Transverse colon (tissue), 4 donors: Measurements from ENCODE around the gene UPK1B. TPM values are rescaled to one million over a fixed set of nuclear protein-coding genes. Genes with fewer than 3 reads are reported as not detected.

Experiments used
- DNase-seq: peaks from one replicate; pipeline ENCODE4 v3.0.0-alpha.2; 2019
- H3K27ac ChIP-seq, 4 donors: fragments of 200-600 bp; sonication (generic); 2 replicates each; pipeline ENCODE4 v1.5.1; 2016 to 2018; ENCODE audit warnings: inconsistent platforms in 4 of 4
- H3K27me3 ChIP-seq: fragments of 200-600 bp; sonication (generic); 2 replicates; pipeline ENCODE4 v1.5.1; 2017; ENCODE audit warnings: inconsistent platforms
- H3K36me3 ChIP-seq, 4 donors: fragments of 200-600 bp; sonication (generic); 2 replicates each; pipeline ENCODE4 v1.5.1; 2017 to 2019; ENCODE audit warnings: inconsistent platforms in 4 of 4
- H3K4me1 ChIP-seq, 4 donors: fragments of 200-600 bp; sonication (generic); 2 replicates each; pipeline ENCODE4 v1.5.1; 2017 to 2020; ENCODE audit warnings: inconsistent platforms in 4 of 4
- H3K4me3 ChIP-seq, 4 donors: fragments of 200-600 bp; sonication (generic); 1 replicate in 1 of 4; 2 replicates in 3 of 4; pipeline versions ENCODE4 v1.5.1 to v1.6.1; 2017 to 2019; ENCODE audit warnings: inconsistent platforms in 4 of 4
- H3K9me3 ChIP-seq, 2 donors: fragments of 200-600 bp; sonication (generic); 2 replicates each; pipeline ENCODE4 v1.5.1; 2017 to 2019; ENCODE audit warnings: inconsistent platforms in 2 of 2
- CTCF ChIP-seq, 5 experiments: fragments of 200-600 bp in 3 of 5; fragments of 450-650 bp in 2 of 5; sonication (generic) in 3 of 5; IDR thresholded peaks; 1 replicate in 2 of 5; 2 replicates in 3 of 5; pipeline ENCODE4 v1.5.1; 2016 to 2017; ENCODE audit warnings: antibody characterized with exemption in 5 of 5, inconsistent platforms in 3 of 5, mild to moderate bottlenecking in 2 of 5, moderate library complexity in 1 of 5
- EP300 ChIP-seq: sonication (generic); formaldehyde crosslinking; IDR thresholded peaks from one replicate; pipeline ENCODE4 v1.6.1; 2017; ENCODE audit warnings: antibody characterized with exemption, low read depth
- POLR2A ChIP-seq: fragments of 450-650 bp; IDR thresholded peaks from one replicate; pipeline ENCODE4 v1.6.1; 2016; ENCODE audit warnings: antibody characterized with exemption, mild to moderate bottlenecking, moderate library complexity
- POLR2AphosphoS5 ChIP-seq, 3 donors: sonication (generic); formaldehyde crosslinking; IDR thresholded peaks; one replicate each; pipeline ENCODE4 v1.6.1; 2016; ENCODE audit warnings: antibody characterized with exemption in 3 of 3
- WGBS, 2 donors: methylation state at CpG; one replicate each; pipeline ENCODE4 v1.1.5; 2018; ENCODE audit warnings: low coverage in 1 of 2; 5-methylcytosine and 5-hydroxymethylcytosine counted together
- in situ Hi-C, 4 donors: fragments of 200-750 bp; cut with MboI; loops; one replicate each; pipeline versions ENCODE4 v1.15.0 to v1.15.1; 2017; ENCODE audit warnings: low sequenced_read_pairs in 3 of 4, low pct_ligation_motif_present in 1 of 4, low pct_unique_long_range_greater_than_20kb in 1 of 4
- intact Hi-C: fragments of 100-400 bp; cut with DNase I; formaldehyde crosslinking; loops from one replicate; pipeline ENCODE4 v1.15.1; 2023; ENCODE audit warnings: low total_unique reads
- total RNA-seq, 4 donors: library from RNA; depleted of rRNA; stranded (reverse); fragments of >200 nt; gene quantifications; one replicate each; pipeline ENCODE4 v1.1.0, GENCODE V29; 2016

Gene UPK1B
- total RNA-seq, 4 donors from 2014 or later = 0.95 TPM; not detected in 3

- Histone ChIP-seq H3K27me3 (no peaks in the 10 kb centered on the region), H3K27ac (no peak overlapping the region), H3K4me3 (no peak overlapping the region), H3K9me3 (no peaks in the 10 kb centered on the region), H3K36me3 (peaks cover 0 to 42% (median 6%) of the 10 kb centered on the region in 4 donors), H3K4me1 (peaks cover 0 to 33% (median 23%) of the 10 kb centered on the region in 4 donors)
- intact Hi-C loops (no loop called here), in situ Hi-C loops (loop anchor here in 3 of 4 donors (25.0 kb wide), 1 partner anchor 350 kb away; no protein-coding TSS in a partner anchor)
- TF ChIP-seq POLR2AphosphoS5 (IDR thresholded peaks at IDR 0.05) (no peak), POLR2A (no peak)
- no peak for DNase-seq
Observed at GRCh38 chr3:119237299-119237698, 63.9 kb downstream of the UPK1B start.

GRCh38 chr3:119238363-119238762 lies 65.0 kb downstream of the UPK1B start:
- WGBS, 2 donors = 74 to 80% methylated on average over 4 of the region's 4 CpGs
- Histone ChIP-seq H3K9me3 (no peaks in the 10 kb centered on the region), H3K4me1 (peaks cover 0 to 33% (median 23%) of the 10 kb centered on the region in 4 donors), H3K36me3 (peaks cover 0 to 33% (median 6%) of the 10 kb centered on the region in 4 donors), H3K4me3 (peak overlapping the region in 1 of 4 donors; percentile 78), H3K27ac (no peak overlapping the region), H3K27me3 (no peaks in the 10 kb centered on the region)
- in situ Hi-C loops = loop anchor here in 3 of 4 donors (25.0 kb wide), 1 partner anchor 351 kb away; no protein-coding TSS in a partner anchor
- TF ChIP-seq CTCF (IDR thresholded peaks at IDR 0.05) (no peak), POLR2A (no peak), POLR2AphosphoS5 (IDR thresholded peaks at IDR 0.05) (no peak), EP300 (no peak)
- no peak for DNase-seq
- intact Hi-C loops = no loop called here

- no peak for DNase-seq
- in situ Hi-C loops (loop anchor here in 3 of 4 donors (25.0 kb wide), 1 partner anchor 352 kb away; no protein-coding TSS in a partner anchor), intact Hi-C loops (no loop called here)
- no peak for TF ChIP-seq POLR2AphosphoS5 (IDR thresholded peaks at IDR 0.05)
- TF ChIP-seq CTCF (IDR thresholded peaks at IDR 0.05) = no peak
- H3K27me3 ChIP-seq = no peaks in the 10 kb centered on the region
- peaks cover 0 to 24% (median 6%) of the 10 kb centered on the region in 4 donors for H3K36me3 ChIP-seq
- H3K9me3 ChIP-seq = no peaks in the 10 kb centered on the region
- 33 to 42% methylated on average over 5 of the region's 5 CpGs for WGBS, 2 donors
- H3K27ac ChIP-seq = peak overlapping the region; percentile 86 to 98 (median 96)
- H3K4me1 ChIP-seq = peaks cover 0 to 33% (median 23%) of the 10 kb centered on the region in 4 donors
- H3K4me3 ChIP-seq = peak overlapping the region in 3 of 4 donors; percentile 78 to 84 (median 79)
Observed at GRCh38 chr3:119239206-119239820, 65.9 kb downstream of the UPK1B start.

GRCh38 chr3:119240101-119240590 lies 66.7 kb downstream of the UPK1B start:
- peak; percentile 74 for DNase-seq
- intact Hi-C loops (no loop called here), in situ Hi-C loops (loop anchor here in 3 of 4 donors (25.0 kb wide), 1 partner anchor 353 kb away; no protein-coding TSS in a partner anchor)

More at GRCh38 chr3:119240101-119240590, 66.7 kb downstream of the UPK1B start:
- 2 to 29% methylated on average over 3 to 16 of the region's 16 CpGs for WGBS, 2 donors
- Histone ChIP-seq H3K27ac (peak overlapping the region; percentile 86 to 98 (median 96)), H3K4me1 (peaks cover 0 to 33% (median 23%) of the 10 kb centered on the region in 4 donors), H3K27me3 (no peaks in the 10 kb centered on the region), H3K4me3 (peak overlapping the region; percentile 30 to 84 (median 78)), H3K36me3 (peaks cover 0 to 17% (median 6%) of the 10 kb centered on the region in 4 donors), H3K9me3 (no peaks in the 10 kb centered on the region)
- no peak for TF ChIP-seq POLR2A
- peak in 2 of 3 donors; percentile 24 to 30 for TF ChIP-seq POLR2AphosphoS5 (IDR thresholded peaks at IDR 0.05)
